GM12801 (cell line): ENCODE measurements around the gene ADNP.

ENCODE experiments used
- TF ChIP-seq, protein P1 (sequence below): IDR thresholded peaks from one replicate; pipeline ENCODE4 v1.5.1; 2011; ENCODE audit warnings: control low read depth; ENCODE audit not compliant: insufficient read length; ENCODE audit errors: extremely low read depth

The ADNP gene

DNA sequence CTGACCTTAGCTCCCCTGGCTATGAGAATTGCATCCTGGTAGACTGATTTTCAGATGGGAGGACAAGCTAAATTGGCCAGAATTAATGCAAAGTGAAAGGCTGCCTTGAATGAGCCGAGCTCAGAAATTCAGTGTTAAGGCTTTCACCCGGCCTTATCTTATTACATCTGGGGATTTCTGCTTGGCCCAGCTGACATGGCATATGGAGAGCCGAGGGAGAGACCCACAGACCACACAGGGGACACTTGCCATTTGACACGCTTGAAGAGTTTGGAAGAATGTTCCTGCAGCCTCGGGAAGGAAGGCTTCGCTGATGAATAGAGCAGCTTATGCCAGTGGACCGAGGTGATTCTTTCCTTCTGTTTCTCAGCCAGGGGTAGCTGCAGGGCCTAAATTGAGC lies 36.3 kb upstream of the ADNP start:
- TF ChIP-seq, protein P1, sequence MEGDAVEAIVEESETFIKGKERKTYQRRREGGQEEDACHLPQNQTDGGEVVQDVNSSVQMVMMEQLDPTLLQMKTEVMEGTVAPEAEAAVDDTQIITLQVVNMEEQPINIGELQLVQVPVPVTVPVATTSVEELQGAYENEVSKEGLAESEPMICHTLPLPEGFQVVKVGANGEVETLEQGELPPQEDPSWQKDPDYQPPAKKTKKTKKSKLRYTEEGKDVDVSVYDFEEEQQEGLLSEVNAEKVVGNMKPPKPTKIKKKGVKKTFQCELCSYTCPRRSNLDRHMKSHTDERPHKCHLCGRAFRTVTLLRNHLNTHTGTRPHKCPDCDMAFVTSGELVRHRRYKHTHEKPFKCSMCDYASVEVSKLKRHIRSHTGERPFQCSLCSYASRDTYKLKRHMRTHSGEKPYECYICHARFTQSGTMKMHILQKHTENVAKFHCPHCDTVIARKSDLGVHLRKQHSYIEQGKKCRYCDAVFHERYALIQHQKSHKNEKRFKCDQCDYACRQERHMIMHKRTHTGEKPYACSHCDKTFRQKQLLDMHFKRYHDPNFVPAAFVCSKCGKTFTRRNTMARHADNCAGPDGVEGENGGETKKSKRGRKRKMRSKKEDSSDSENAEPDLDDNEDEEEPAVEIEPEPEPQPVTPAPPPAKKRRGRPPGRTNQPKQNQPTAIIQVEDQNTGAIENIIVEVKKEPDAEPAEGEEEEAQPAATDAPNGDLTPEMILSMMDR: no peak

DNA sequence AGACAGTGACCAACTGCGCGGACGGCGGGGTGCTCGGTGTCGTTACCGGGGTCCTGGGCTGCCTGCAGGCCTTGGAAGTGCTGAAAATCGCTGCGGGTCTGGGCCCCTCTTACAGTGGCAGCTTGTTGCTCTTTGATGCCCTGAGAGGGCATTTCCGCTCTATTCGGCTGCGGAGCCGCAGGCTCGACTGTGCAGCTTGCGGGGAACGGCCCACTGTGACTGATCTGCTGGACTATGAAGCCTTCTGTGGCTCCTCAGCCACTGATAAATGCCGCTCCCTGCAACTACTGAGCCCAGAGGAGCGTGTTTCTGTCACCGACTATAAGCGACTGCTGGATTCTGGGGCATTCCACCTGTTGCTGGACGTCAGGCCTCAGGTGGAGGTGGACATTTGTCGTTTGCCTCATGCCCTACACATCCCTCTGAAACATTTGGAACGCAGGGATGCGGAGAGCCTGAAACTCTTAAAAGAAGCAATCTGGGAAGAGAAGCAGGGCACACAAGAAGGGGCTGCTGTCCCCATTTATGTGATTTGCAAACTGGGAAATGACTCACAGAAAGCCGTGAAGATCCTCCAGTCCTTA lies 28.4 kb upstream of the ADNP start:
- TF ChIP-seq, protein P1: no peak

DNA sequence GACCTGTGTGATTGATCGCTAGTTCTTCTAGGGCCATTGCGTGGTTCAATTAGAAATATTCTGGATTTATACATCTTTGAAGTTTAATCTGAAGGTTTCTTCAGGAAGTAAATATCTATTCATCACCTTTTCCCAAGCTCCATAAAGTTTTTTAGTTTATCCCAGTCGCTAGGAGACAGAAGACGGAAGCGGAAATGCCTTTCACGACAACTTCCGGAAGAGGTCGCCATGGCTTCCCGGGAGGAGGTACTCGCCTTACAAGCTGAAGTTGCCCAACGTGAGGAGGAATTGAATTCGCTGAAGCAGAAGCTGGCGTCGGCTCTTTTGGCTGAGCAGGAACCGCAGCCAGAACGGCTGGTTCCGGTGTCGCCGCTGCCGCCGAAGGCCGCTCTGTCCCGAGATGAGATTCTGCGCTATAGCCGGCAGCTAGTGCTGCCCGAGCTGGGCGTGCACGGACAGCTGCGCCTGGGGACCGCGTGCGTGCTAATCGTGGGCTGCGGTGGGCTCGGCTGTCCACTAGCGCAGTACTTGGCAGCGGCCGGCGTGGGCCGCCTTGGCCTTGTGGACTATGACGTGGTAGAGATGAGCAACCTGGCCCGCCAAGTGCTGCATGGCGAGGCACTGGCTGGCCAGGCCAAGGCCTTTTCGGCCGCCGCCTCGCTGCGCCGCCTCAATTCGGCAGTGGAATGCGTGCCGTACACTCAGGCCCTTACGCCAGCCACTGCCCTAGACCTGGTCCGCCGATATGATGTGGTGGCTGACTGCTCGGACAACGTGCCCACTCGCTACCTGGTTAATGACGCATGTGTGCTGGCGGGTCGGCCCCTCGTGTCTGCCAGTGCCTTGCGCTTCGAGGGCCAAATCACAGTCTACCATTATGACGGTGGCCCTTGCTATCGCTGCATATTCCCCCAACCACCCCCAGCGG lies 27.6 kb upstream of the ADNP start, which contains the start of gene MOCS3:
MOCS3 (plus strand) TSS at position 204 of the 928 bp plus-strand sequence; CDS start at position 229, 25 bp downstream.
- TF ChIP-seq, protein P1: no peak

DNA sequence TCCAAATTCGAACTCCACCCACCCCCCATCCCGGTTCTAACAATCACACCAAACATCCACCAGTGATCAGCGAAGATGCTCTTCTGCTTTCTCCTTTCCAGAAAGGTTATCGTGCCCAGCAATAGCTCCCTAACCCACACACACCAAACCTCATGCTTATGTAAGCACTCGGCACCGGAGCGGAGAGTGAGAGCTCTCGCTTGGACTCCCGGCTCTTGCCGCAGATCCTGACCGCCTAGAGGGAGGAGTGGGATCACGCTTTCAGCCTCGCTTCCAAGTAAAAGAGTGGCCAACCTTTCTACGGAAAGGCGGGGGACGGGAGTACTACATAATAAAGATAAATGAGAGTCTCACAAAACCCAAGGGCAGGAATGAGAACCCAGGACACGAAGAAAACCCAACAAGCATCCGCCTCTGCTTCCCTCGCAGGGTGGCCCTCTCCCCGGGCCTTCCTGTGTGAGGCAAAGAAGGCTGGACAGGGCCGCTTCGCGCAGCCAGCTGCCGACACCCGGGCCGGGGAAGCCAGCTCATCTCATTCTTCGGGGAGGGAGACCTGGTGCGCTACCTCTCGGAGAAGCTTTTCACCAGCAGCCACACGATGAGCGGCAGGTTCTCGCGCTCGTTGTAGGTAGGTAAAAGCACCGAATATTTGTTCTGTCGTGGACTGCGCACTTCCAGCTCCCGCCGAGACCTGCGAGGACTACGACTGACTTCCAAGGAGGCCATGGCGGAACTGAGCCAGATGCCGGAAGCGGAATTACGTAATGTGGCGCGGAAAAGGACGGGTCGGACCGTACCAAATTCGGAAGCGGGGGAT lies 26.8 kb upstream of the ADNP start, which contains the start of gene DPM1:
DPM1 (minus strand) TSS at position 735 of the 817 bp plus-strand sequence; CDS start at position 726, 9 bp downstream.
- TF ChIP-seq, protein P1: no peak

DNA sequence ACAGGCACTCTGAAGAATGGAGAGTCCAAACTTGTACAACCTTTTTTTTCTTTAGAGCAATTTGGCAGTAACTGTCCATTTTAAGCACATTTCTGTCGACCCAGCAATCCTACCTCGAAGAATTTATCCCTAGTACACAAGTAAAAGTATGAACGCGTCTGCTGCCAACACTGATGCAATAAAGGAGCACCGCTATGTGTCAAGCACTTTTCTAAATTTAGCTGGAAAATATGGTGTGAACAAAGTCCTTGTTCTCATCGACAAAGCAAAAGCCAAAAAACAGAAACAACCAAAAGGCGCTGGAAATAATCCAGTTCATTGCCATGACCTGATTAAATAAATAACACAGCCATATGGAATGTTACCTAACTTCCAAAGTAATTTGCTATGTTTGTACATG lies 26.0 kb upstream of the ADNP start:
- TF ChIP-seq, protein P1: no peak

DNA sequence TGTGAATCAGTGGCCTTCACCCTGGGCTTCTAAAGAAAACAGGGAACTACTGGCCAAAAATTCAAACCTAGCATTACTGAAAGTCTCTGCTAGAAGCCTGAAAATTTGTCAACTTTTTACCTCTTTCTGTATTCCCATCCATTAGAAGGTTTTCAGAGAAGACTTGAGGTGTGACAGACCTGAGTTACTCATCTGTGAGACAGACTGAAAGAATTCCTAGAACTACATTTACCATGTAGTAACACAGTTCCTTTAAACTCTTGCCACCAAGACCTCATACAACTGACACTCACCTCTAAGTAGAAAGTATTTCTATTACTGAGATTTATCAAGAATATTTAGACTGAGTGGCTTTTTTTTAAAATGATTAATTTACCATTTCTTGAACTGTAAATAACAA lies 22.6 kb upstream of the ADNP start:
- TF ChIP-seq, protein P1: no peak

DNA sequence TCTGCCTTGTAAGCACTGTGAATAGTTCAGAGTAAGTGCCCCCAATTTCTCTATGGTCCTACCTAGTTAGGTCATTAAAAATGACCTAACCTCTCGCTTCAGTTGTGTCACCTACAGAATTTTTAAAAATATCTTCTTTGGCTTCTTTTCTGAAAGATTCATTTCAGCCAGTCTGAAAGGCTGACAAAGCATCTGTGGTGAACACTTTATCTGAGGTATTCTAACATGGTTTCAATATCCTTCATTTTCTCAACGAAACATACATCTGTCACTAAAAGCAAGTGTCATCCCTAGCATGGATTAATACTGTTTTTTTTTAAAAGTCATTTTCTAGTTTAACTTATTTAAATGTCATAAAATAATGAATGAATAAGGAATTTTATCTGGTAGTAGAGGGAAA lies 22.0 kb upstream of the ADNP start:
- TF ChIP-seq, protein P1: no peak
